ENCODE data around the gene SMCO1.

The SMCO1 gene

DNA sequence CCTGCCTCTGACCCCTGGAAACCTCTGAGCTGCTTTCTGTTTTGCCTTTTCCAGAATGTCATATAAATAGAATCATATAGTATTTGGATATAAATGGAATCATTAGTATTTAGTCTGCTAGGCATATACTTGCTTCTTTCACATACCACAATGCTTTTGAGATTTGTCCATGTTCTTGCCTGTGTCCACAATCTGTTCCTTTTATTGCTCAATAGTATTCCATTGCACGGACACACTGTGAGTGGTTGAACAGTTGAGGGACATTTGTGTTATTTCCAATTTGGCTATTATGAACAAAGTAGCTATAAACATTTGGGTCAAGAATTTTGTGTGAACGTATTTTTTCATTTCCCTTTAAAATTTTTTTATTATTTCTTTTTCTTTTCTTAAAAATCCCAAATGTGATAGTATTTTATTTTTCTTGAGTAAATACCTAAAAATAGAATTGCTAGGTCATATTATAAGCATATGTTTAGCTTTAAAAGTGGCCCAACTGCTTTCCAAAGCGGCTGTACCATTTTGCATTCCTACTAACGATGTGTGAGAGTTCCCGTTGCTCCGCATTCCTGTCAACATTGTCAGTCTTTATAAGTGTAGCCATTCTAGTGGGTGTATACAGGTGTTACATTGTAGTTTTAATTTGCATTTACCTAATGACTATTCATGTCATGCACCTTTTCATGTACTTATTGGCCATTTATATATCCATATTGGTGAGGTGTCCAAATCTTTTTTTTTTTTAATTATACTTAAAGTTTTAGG, 26.7 kb upstream of the SMCO1 start:
- Histone ChIP-seq H3K9me3 (ENCODE audit: insufficient read depth, low read length) (no peaks in the 10 kb centered on the region), H2AFZ (ENCODE audit: low read depth, low read length, severe bottlenecking) (no peak overlapping the region), H3K9ac (ENCODE audit: low read length) (no peak overlapping the region), H3K79me2 (ENCODE audit: insufficient read depth, low read length) (no peaks in the 10 kb centered on the region), H3F3A (ENCODE audit: insufficient read depth) (no peaks in the 10 kb centered on the region), H3K27me3 (ENCODE audit: low read length) (no peaks in the 10 kb centered on the region), H3K4me2 (ENCODE audit: low read depth, low read length, poor library complexity, severe bottlenecking) (no peak overlapping the region), H3K9me2 (replicated peaks; ENCODE audit: insufficient read depth, low read length) (no peaks in the 10 kb centered on the region), H3K27ac (ENCODE audit: low read depth, low read length) (no peak overlapping the region), H4K20me1 (ENCODE audit: low read depth, low read length) (no peaks in the 10 kb centered on the region), H3K4me3 (ENCODE audit: insufficient read depth, low read length, poor library complexity, severe bottlenecking) (no peak overlapping the region), H3K36me3 (ENCODE audit: low read length) (no peaks in the 10 kb centered on the region)
- TF ChIP-seq, protein P1, sequence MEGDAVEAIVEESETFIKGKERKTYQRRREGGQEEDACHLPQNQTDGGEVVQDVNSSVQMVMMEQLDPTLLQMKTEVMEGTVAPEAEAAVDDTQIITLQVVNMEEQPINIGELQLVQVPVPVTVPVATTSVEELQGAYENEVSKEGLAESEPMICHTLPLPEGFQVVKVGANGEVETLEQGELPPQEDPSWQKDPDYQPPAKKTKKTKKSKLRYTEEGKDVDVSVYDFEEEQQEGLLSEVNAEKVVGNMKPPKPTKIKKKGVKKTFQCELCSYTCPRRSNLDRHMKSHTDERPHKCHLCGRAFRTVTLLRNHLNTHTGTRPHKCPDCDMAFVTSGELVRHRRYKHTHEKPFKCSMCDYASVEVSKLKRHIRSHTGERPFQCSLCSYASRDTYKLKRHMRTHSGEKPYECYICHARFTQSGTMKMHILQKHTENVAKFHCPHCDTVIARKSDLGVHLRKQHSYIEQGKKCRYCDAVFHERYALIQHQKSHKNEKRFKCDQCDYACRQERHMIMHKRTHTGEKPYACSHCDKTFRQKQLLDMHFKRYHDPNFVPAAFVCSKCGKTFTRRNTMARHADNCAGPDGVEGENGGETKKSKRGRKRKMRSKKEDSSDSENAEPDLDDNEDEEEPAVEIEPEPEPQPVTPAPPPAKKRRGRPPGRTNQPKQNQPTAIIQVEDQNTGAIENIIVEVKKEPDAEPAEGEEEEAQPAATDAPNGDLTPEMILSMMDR (IDR thresholded peaks at IDR 0.05; ENCODE audit: insufficient read depth, low read length, poor library complexity, severe bottlenecking), result no peak
- no peak for TF ChIP-seq EZH2phosphoT487 (conservative IDR thresholded peaks at IDR 0.05; ENCODE audit: low read length)

DNA sequence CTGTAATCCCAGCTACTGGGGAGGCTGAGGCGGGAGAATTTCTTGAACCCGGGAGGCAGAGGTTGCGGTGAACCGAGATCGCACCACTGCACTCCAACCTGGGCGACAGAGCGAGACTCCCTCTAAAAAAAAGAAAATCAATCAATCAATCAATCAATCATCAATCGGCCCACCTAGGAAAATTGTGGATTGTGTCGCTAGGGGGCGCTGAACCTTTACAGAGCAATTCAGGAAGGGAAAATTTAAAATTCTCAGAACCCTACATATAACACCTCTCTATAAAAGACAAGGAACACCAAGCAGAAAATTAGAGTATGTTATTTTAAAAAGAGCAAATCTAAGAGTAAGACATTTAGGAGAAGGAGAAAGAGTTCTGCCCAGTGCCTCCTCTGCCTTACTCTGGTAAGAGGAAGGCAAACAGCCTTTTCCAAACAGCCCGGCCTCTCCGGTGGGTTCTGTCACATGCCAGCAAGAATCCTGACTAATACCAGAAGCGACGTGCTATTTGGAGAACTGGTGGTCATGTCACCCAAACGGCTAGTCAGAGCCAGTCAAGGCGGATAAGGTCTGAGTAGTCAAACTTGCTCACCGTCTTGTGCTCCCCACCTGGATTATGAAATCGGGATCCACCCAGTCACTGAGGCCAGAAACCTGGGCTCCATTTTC, 22.3 kb upstream of the SMCO1 start:
- H3K36me3 ChIP-seq (ENCODE audit: low read length), result no peaks in the 10 kb centered on the region
- H3K27ac ChIP-seq (ENCODE audit: low read depth, low read length), result no peak overlapping the region
- no peaks in the 10 kb centered on the region for H3K27me3 ChIP-seq (ENCODE audit: low read length)
- no peak overlapping the region for H3K4me2 ChIP-seq (ENCODE audit: low read depth, low read length, poor library complexity, severe bottlenecking)
- H3K9me3 ChIP-seq (ENCODE audit: insufficient read depth, low read length), result no peaks in the 10 kb centered on the region
- H3K9me2 ChIP-seq (replicated peaks; ENCODE audit: insufficient read depth, low read length), result no peaks in the 10 kb centered on the region
- H3K9ac ChIP-seq (ENCODE audit: low read length), result no peak overlapping the region
- no peak for TF ChIP-seq EZH2phosphoT487 (conservative IDR thresholded peaks at IDR 0.05; ENCODE audit: low read length)
- TF ChIP-seq, protein P1 (IDR thresholded peaks at IDR 0.05; ENCODE audit: insufficient read depth, low read length, poor library complexity, severe bottlenecking), result peak; percentile 51
- H4K20me1 ChIP-seq (ENCODE audit: low read depth, low read length), result no peaks in the 10 kb centered on the region
- H2AFZ ChIP-seq (ENCODE audit: low read depth, low read length, severe bottlenecking), result no peak overlapping the region
- no peak overlapping the region for H3K4me3 ChIP-seq (ENCODE audit: insufficient read depth, low read length, poor library complexity, severe bottlenecking)
- H3K79me2 ChIP-seq (ENCODE audit: insufficient read depth, low read length), result no peaks in the 10 kb centered on the region
- H3F3A ChIP-seq (ENCODE audit: insufficient read depth), result no peaks in the 10 kb centered on the region

DNA sequence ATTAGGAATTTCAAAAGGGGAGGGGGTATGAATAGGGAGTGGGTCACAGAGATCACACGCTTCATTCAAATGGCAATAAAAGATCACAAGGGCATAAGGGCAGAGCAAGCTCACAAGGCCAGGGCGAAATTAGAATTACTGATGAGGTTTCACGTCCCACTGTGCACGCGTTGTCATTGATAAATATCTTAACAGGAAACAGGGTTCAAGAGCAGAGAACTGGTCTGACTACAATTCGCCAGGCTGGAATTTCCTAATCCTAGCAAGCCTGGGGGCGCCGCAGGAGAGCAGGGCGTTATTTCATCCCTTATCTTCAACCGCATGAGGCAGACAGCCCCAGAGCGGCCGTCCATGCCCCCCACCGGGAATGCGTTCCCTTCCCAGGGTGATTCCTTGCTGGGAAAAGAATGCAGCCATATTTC, 18.1 kb upstream of the SMCO1 start:
- Histone ChIP-seq H3K36me3 (ENCODE audit: low read length) (no peaks in the 10 kb centered on the region), H3K27ac (ENCODE audit: low read depth, low read length) (no peak overlapping the region), H4K20me1 (ENCODE audit: low read depth, low read length) (no peaks in the 10 kb centered on the region), H3K27me3 (ENCODE audit: low read length) (no peaks in the 10 kb centered on the region), H3K4me3 (ENCODE audit: insufficient read depth, low read length, poor library complexity, severe bottlenecking) (no peak overlapping the region), H3K79me2 (ENCODE audit: insufficient read depth, low read length) (no peaks in the 10 kb centered on the region), H3K4me2 (ENCODE audit: low read depth, low read length, poor library complexity, severe bottlenecking) (no peak overlapping the region), H3F3A (ENCODE audit: insufficient read depth) (no peaks in the 10 kb centered on the region), H2AFZ (ENCODE audit: low read depth, low read length, severe bottlenecking) (no peak overlapping the region), H3K9me2 (replicated peaks; ENCODE audit: insufficient read depth, low read length) (no peaks in the 10 kb centered on the region), H3K9ac (ENCODE audit: low read length) (no peak overlapping the region), H3K9me3 (ENCODE audit: insufficient read depth, low read length) (no peaks in the 10 kb centered on the region)
- TF ChIP-seq, protein P1 (IDR thresholded peaks at IDR 0.05; ENCODE audit: insufficient read depth, low read length, poor library complexity, severe bottlenecking), result no peak
- TF ChIP-seq EZH2phosphoT487 (conservative IDR thresholded peaks at IDR 0.05; ENCODE audit: low read length), result no peak
